OCI-LY7 (cell line): ENCODE results near the gene AXIN1.

Experiments used
- EZH2phosphoT487 ChIP-seq: fragments of 200-600 bp; sonication (generic); IDR thresholded peaks from 2 replicates; pipeline ENCODE4 v1.6.1; 2018; ENCODE audit warnings: low read depth, borderline replicate concordance, mild to moderate bottlenecking, mixed run types, antibody characterized with exemption, low read length, moderate library complexity, mixed read lengths
- TF ChIP-seq, protein P1 (sequence below): fragments of 200-600 bp; sonication (generic); conservative IDR thresholded peaks from 2 replicates; pipeline ENCODE4 v1.5.1; 2014; ENCODE audit warnings: mild to moderate bottlenecking, antibody characterized with exemption, low read length, moderate library complexity, mixed read lengths

DNA sequence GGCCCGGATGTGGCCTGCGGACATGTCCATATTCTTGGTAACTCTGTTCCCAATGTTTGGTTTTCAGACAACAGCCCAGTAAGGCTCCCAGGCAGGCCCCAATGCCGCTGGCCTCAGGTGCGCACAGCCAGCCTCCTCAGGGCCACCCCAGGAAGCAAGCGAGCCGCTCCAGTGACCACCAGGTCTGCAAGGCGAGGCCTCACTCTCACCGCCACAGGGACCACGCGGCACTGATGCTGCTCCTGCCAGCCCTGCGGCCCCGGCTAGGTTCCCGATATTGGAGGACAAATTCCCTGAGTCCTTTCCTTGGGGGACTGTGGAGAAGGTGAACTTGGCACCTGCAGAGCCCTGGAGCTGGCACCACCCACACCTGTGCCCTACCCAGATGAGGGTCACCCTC lies 50.6 kb downstream of the AXIN1 start:
- TF ChIP-seq, protein P1, sequence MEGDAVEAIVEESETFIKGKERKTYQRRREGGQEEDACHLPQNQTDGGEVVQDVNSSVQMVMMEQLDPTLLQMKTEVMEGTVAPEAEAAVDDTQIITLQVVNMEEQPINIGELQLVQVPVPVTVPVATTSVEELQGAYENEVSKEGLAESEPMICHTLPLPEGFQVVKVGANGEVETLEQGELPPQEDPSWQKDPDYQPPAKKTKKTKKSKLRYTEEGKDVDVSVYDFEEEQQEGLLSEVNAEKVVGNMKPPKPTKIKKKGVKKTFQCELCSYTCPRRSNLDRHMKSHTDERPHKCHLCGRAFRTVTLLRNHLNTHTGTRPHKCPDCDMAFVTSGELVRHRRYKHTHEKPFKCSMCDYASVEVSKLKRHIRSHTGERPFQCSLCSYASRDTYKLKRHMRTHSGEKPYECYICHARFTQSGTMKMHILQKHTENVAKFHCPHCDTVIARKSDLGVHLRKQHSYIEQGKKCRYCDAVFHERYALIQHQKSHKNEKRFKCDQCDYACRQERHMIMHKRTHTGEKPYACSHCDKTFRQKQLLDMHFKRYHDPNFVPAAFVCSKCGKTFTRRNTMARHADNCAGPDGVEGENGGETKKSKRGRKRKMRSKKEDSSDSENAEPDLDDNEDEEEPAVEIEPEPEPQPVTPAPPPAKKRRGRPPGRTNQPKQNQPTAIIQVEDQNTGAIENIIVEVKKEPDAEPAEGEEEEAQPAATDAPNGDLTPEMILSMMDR, result no peak
- TF ChIP-seq EZH2phosphoT487, result no peak
